ACC112 (cell line): Measurements from ENCODE around the gene CCZ1.
"Not testable (repeated sequence)": the region's sequence is repeated elsewhere in the genome, so short reads cannot be mapped to it uniquely, and the experiment has no call there.

ENCODE experiments used
- H2AFZ ChIP-seq: fragments of 200-600 bp; sonication (generic); one replicate; pipeline ENCODE4 v1.6.0; 2017; ENCODE audit warnings: antibody characterized with exemption, low read length; ENCODE audit not compliant: unreplicated experiment
- H3K27ac ChIP-seq: fragments of 200-600 bp; sonication (generic); 2 replicates; pipeline ENCODE4 v1.5.1; 2014; ENCODE audit warnings: low read depth, mild to moderate bottlenecking, antibody characterized with exemption, low read length, moderate library complexity
- H3K27me3 ChIP-seq: fragments of 200-600 bp; sonication (generic); 2 replicates; pipeline ENCODE4 v1.6.1; 2014; ENCODE audit warnings: mild to moderate bottlenecking, antibody characterized with exemption, low read length, moderate library complexity, mixed read lengths; ENCODE audit not compliant: insufficient read depth
- H3K36me3 ChIP-seq: fragments of 200-600 bp; sonication (generic); 2 replicates; pipeline ENCODE4 v1.6.1; 2016; ENCODE audit warnings: mild to moderate bottlenecking, antibody characterized with exemption, low read length, moderate library complexity, mixed read lengths; ENCODE audit not compliant: insufficient read depth
- H3K4me1 ChIP-seq: fragments of 200-600 bp; sonication (generic); one replicate; pipeline ENCODE4 v1.6.1; 2016; ENCODE audit warnings: low read length, mixed read lengths; ENCODE audit not compliant: insufficient read depth, unreplicated experiment, control insufficient read depth
- H3K4me3 ChIP-seq: fragments of 200-600 bp; sonication (generic); 2 replicates; pipeline ENCODE4 v1.5.1; 2014; ENCODE audit warnings: mild to moderate bottlenecking, low read depth, low read length
- H3K79me2 ChIP-seq: fragments of 200-600 bp; sonication (generic); one replicate; pipeline ENCODE4 v1.6.0; 2016; ENCODE audit warnings: low read length; ENCODE audit not compliant: control insufficient read depth, unreplicated experiment, insufficient read depth

The CCZ1 gene

DNA sequence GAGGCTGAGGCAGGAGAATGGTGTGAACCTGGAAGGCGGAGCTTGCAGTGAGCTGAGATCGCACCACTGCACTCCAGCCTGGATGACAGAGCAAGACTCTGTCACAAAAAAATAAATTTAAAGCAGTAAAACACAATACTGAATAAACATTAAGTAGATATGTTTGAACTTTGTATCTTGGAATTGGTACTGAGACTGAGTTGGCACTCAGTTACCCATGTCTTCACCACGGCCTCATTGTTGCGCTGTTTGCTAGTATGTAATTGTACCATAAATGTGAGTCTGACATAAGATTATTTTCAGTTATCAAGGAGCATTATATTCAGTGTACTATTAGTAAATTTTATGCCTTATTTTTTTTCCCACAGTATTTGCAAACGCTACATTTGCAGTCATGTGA, 6.2 kb downstream of the CCZ1 start:
- not testable (repeated sequence) for H3K27ac ChIP-seq, H3K4me1 ChIP-seq, H2AFZ ChIP-seq, H3K4me3 ChIP-seq, H3K27me3 ChIP-seq, H3K79me2 ChIP-seq, H3K36me3 ChIP-seq

DNA sequence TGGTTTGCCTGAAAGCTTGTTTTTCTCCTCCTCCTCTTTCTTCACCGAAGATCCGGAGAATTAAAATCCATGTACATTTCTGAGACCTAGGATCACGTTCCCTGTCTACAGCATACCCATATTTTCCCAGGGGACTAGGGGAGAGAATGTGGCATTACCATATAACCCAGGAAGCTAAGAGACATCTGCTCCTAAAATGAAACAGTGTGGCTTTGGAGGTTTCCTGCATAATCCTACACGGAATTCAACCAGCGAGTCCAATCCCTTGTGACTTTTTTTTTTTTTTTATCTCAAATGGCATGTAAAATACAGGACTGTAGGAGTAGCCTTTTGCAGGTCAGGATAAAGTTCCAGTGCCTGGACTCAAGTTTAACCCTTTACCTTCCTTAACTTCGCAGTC, 10.3 kb downstream of the CCZ1 start:
- not testable (repeated sequence) for H3K36me3 ChIP-seq, H3K4me1 ChIP-seq, H2AFZ ChIP-seq, H3K27me3 ChIP-seq, H3K79me2 ChIP-seq, H3K27ac ChIP-seq, H3K4me3 ChIP-seq

DNA sequence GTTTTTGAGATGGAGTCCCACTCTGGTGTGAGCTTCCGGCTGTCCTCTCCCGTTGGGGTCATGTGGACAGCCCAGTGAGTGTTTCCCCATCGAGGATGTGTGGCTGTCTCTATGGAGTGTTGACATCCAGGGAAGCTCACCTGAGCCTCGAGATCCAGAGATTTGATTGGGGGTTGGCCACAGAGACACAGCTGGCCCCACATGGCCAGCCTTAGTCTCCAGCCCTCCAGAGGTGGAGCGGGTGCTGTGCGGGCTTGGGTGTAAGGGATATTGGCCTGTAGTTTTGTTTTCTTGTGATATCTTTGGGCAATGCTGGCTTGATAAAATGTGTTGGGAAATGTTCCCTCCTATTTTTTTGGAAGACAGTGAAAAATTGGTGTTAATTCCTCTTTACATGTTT, 18.0 kb downstream of the CCZ1 start:
- H3K79me2 ChIP-seq, H3K27me3 ChIP-seq, H3K4me1 ChIP-seq, H3K4me3 ChIP-seq, H3K27ac ChIP-seq, H2AFZ ChIP-seq, H3K36me3 ChIP-seq: not testable (repeated sequence)

- H2AFZ ChIP-seq, H3K36me3 ChIP-seq, H3K4me1 ChIP-seq, H3K27ac ChIP-seq, H3K79me2 ChIP-seq, H3K27me3 ChIP-seq, H3K4me3 ChIP-seq: not testable (repeated sequence)
Measured at GRCh38 chr7:5924180-5924579, 25.6 kb downstream of the CCZ1 start.

- not testable (repeated sequence) for H3K27ac ChIP-seq, H3K4me3 ChIP-seq, H3K79me2 ChIP-seq, H3K27me3 ChIP-seq, H3K4me1 ChIP-seq, H3K36me3 ChIP-seq, H2AFZ ChIP-seq
Measured at GRCh38 chr7:5924630-5925029, 26.1 kb downstream of the CCZ1 start.

- not testable (repeated sequence) for H3K36me3 ChIP-seq, H3K27me3 ChIP-seq, H3K4me3 ChIP-seq, H3K4me1 ChIP-seq, H2AFZ ChIP-seq, H3K79me2 ChIP-seq, H3K27ac ChIP-seq
Measured at GRCh38 chr7:5926263-5926870, 27.8 kb downstream of the CCZ1 start.

GRCh38 chr7:5930290-5930689, 31.8 kb downstream of the CCZ1 start:
- not testable (repeated sequence) for H3K27ac ChIP-seq, H3K36me3 ChIP-seq

GRCh38 chr7:5931250-5931649, 32.7 kb downstream of the CCZ1 start:
- not testable (repeated sequence) for H3K27me3 ChIP-seq, H3K4me3 ChIP-seq, H3K36me3 ChIP-seq, H2AFZ ChIP-seq, H3K4me1 ChIP-seq, H3K79me2 ChIP-seq
- H3K27ac ChIP-seq: peak overlapping the region; percentile 37; the same call in 1 of the 2 replicates

More at GRCh38 chr7:5930290-5930689, 31.8 kb downstream of the CCZ1 start:
- H3K27me3 ChIP-seq, H3K4me1 ChIP-seq, H3K79me2 ChIP-seq, H2AFZ ChIP-seq, H3K4me3 ChIP-seq: not testable (repeated sequence)

DNA sequence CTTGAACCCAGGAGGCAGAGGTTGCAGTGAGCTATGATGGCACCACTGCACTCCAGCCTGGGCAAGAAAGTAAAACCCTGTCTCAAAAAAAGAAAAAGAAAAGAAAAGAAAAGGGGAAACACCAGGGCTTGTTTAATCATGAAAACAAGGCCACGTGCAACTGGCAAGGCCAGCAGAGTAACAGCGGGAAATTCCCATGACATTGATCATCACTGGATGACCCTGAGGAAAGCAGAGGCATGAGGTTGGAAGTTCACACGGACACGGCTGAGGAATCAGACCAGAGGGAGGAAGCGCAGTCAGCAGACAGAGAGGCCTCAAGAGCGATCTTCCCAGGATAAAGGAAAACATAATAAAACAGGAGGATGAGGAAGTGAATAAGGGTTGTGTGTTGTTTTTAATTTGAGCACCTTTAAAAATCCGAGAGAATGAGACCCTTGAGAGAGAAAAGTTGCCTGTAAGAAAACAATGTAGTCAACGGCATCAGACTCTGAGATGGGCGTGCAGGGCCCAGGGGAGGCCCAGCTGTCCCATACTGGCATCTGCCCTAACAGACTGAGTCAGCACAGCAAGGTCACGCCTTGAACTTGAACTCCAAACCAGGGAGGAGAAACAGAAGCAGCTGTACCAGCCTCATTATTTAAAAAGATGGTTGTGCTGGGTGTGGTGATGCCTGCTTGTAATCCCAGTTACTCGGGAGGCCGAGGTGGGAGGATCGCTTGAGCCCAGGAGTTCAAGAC, 33.5 kb downstream of the CCZ1 start:
- H3K27me3 ChIP-seq, H3K4me1 ChIP-seq, H3K4me3 ChIP-seq, H3K79me2 ChIP-seq, H3K36me3 ChIP-seq, H2AFZ ChIP-seq: not testable (repeated sequence)
- H3K27ac ChIP-seq: peak overlapping the region; percentile 41; the same call in 1 of the 2 replicates

DNA sequence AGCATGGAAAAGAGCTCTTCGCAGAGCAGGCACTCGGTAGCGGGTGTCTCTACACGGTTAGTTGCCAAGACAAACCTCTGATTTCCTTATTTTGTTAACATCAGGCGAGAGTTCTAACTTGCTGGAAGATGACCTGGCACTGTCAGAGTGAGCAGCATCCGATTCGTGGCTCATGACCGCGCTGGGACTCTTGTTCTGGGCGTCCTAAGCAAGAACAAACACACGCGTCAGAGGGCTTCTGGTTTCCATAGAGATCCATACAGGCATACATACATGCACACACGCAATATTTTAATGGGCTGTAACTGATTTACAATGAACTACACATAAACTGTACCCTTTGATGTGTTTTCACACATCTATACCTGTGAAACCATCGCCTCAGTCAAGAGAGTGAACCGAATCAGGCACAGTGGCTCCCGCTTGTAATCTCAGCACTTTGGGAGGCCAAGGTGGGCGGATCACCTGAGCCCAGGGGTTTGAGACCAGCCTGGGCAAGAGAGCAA, 36.5 kb downstream of the CCZ1 start:
- H3K4me1 ChIP-seq, H2AFZ ChIP-seq, H3K79me2 ChIP-seq, H3K36me3 ChIP-seq, H3K4me3 ChIP-seq, H3K27ac ChIP-seq, H3K27me3 ChIP-seq: not testable (repeated sequence)

DNA sequence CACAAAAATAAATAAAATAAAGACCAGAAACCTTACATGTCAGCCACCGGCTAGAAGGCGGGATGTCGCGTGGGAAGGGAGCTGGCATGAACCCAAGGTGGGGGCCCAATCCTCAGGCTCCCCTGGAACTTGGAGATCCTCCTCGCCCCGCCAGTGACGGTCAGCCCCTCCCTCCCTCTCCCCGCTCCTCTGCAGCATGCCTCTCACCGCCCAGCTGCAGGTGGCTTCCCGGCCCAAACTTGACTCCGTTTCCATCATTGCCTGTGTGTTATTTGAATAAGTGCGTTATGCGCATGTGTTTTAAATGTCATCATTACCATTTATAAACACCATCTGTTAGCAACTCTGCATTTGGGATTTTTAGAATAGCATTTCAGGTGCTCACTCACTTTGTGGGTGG, 64.7 kb downstream of the CCZ1 start:
- H3K27me3 ChIP-seq, H3K4me1 ChIP-seq, H2AFZ ChIP-seq, H3K36me3 ChIP-seq, H3K79me2 ChIP-seq, H3K27ac ChIP-seq, H3K4me3 ChIP-seq: not testable (repeated sequence)
